Measurements from ENCODE around the gene TGM6. TPM values are rescaled to one million over a fixed set of nuclear protein-coding genes. Genes with fewer than 3 reads are reported as not detected.

The TGM6 gene
- total and polyA plus RNA-seq, 10 donors: not detected

DNA sequence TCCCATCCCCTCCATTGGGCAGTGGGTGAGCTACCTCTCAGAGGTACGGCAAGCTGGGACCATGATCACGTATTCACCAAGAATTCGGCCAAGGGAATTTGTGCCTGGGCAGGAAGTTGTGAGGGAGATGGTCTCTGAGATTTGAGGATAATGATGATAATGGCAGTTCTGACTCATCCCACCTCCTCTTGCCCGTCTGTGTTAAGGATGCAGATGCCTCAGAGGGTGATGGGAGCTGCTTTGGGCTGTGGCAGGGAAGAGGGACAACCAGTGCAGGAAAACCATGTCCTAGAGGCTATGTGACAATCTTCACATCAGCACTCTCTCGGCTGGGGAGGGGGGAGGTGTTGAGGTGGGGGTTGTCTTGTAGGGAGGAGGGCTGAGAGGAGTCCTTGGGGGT lies 4.3 kb downstream of the TGM6 start:
- TF ChIP-seq POLR2A (IDR thresholded peaks at IDR 0.05): no peak
- TF ChIP-seq, protein P1, sequence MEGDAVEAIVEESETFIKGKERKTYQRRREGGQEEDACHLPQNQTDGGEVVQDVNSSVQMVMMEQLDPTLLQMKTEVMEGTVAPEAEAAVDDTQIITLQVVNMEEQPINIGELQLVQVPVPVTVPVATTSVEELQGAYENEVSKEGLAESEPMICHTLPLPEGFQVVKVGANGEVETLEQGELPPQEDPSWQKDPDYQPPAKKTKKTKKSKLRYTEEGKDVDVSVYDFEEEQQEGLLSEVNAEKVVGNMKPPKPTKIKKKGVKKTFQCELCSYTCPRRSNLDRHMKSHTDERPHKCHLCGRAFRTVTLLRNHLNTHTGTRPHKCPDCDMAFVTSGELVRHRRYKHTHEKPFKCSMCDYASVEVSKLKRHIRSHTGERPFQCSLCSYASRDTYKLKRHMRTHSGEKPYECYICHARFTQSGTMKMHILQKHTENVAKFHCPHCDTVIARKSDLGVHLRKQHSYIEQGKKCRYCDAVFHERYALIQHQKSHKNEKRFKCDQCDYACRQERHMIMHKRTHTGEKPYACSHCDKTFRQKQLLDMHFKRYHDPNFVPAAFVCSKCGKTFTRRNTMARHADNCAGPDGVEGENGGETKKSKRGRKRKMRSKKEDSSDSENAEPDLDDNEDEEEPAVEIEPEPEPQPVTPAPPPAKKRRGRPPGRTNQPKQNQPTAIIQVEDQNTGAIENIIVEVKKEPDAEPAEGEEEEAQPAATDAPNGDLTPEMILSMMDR (IDR thresholded peaks at IDR 0.05 in 8 of 11, conservative IDR thresholded peaks at IDR 0.05 in 3 of 11): no peak
- TF ChIP-seq POLR2AphosphoS5 (IDR thresholded peaks at IDR 0.05): no peak
- 57 to 76% (median 73%) methylated on average over 5 of the region's 5 CpGs for WGBS, 5 donors
- H3K27me3 ChIP-seq (replicated peaks in 1 of 7): peaks cover 0 to 23% (median 0%) of the 10 kb centered on the region in 7 donors
- H3K27ac ChIP-seq: no peak overlapping the region
- intact Hi-C loops (cut with DNase I; ENCODE audit: low total_unique reads): no loop called here
- no peaks in the 10 kb centered on the region for H3K36me3 ChIP-seq
- no peak for DNase-seq
- peaks cover 0 to 33% (median 20%) of the 10 kb centered on the region in 8 donors for H3K9me3 ChIP-seq
- H3K4me1 ChIP-seq: peaks cover 0 to 3% (median 0%) of the 10 kb centered on the region in 6 donors
- H3K4me3 ChIP-seq: no peak overlapping the region

DNA sequence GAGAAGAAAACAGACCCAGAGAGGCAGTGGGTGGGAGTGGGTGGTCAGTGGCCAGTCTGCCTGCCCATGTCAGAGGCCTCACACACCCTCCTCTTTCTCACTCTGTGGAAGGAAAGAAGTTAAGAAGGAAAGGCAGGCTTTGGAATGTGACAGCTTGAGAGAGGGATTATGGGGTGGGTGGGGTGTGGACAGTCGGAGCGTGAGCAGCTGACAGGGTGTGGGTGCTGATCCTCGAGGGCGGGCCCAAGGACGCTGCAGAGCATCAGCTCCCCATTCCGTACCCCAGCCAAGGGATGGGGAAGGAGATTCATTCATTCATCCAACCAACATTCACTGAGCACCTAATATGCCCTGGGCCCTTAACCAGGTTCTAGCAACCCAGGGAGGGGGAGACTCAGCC lies 4.8 kb downstream of the TGM6 start:
- peaks cover 0 to 23% (median 0%) of the 10 kb centered on the region in 7 donors for H3K27me3 ChIP-seq (replicated peaks in 1 of 7)
- H3K9me3 ChIP-seq: peaks cover 0 to 33% (median 20%) of the 10 kb centered on the region in 8 donors
- peaks cover 0 to 3% (median 0%) of the 10 kb centered on the region in 6 donors for H3K4me1 ChIP-seq
- no peak overlapping the region for H3K27ac ChIP-seq
- H3K36me3 ChIP-seq: no peaks in the 10 kb centered on the region
- 73 to 87% (median 82%) methylated on average over 6 of the region's 6 CpGs for WGBS, 5 donors
- no peak for DNase-seq
- no peak overlapping the region for H3K4me3 ChIP-seq
- intact Hi-C loops (cut with DNase I; ENCODE audit: low total_unique reads): no loop called here
- TF ChIP-seq POLR2A (IDR thresholded peaks at IDR 0.05) (no peak), POLR2AphosphoS5 (IDR thresholded peaks at IDR 0.05) (no peak)
- TF ChIP-seq, protein P1 (IDR thresholded peaks at IDR 0.05 in 8 of 11, conservative IDR thresholded peaks at IDR 0.05 in 3 of 11): no peak

- H3K4me1 ChIP-seq: no peaks in the 10 kb centered on the region
- intact Hi-C loops (cut with DNase I; ENCODE audit: low total_unique reads): no loop called here
- H3K4me3 ChIP-seq: no peak overlapping the region
- DNase-seq: no peak
- TF ChIP-seq POLR2A (IDR thresholded peaks at IDR 0.05): no peak
- TF ChIP-seq POLR2AphosphoS5 (IDR thresholded peaks at IDR 0.05): no peak
- TF ChIP-seq, protein P1 (IDR thresholded peaks at IDR 0.05 in 8 of 11, conservative IDR thresholded peaks at IDR 0.05 in 3 of 11): no peak
- 64 to 81% (median 70%) methylated on average over 5 of the region's 5 CpGs for WGBS, 5 donors
- H3K27ac ChIP-seq: peak overlapping the region in 1 of 8 donors; percentile 44
- H3K36me3 ChIP-seq: no peaks in the 10 kb centered on the region
- peaks cover 0 to 33% (median 20%) of the 10 kb centered on the region in 8 donors for H3K9me3 ChIP-seq
- peaks cover 0 to 17% (median 0%) of the 10 kb centered on the region in 7 donors for H3K27me3 ChIP-seq (replicated peaks in 1 of 7)
These were observed 5.9 kb downstream of the TGM6 start for GRCh38 chr20:2386516-2387179.

DNA sequence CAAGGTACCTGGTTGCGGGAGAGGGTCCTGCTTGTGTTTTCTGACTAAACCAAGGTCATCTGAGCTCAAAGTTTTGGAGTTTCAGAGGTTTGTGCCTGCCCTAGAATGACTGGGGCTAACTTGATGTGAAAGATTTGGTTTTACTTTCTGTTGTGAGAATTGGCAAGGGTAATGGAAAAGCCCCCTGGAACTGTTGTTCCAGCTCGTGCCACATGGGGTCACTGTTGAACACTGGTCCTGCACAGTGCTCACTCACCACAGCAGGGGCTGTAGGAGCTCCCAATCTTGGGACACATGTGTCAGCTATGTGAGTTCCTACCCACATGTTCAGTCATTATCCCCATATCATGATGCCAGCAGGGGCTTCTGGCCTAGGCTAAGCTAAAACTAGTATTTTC lies 6.5 kb downstream of the TGM6 start:
- no peaks in the 10 kb centered on the region for H3K36me3 ChIP-seq
- TF ChIP-seq POLR2A (IDR thresholded peaks at IDR 0.05): no peak
- TF ChIP-seq, protein P1 (IDR thresholded peaks at IDR 0.05 in 8 of 11, conservative IDR thresholded peaks at IDR 0.05 in 3 of 11): peak in 7 of 11 experiments; percentile 27 to 74 (median 40)
- no peak for TF ChIP-seq POLR2AphosphoS5 (IDR thresholded peaks at IDR 0.05)
- H3K4me3 ChIP-seq: no peak overlapping the region
- WGBS, 5 donors: 33 to 82% (median 48%) methylated on average over 1 to 2 of the region's 2 CpGs
- peak overlapping the region in 1 of 8 donors; percentile 44 for H3K27ac ChIP-seq
- no peak for DNase-seq
- peaks cover 0 to 17% (median 0%) of the 10 kb centered on the region in 7 donors for H3K27me3 ChIP-seq (replicated peaks in 1 of 7)
- no peaks in the 10 kb centered on the region for H3K4me1 ChIP-seq
- intact Hi-C loops (cut with DNase I; ENCODE audit: low total_unique reads): no loop called here
- peaks cover 0 to 33% (median 20%) of the 10 kb centered on the region in 8 donors for H3K9me3 ChIP-seq

Measured in spleen (tissue), 11 donors.